Gastroesophageal sphincter (tissue), 3 donors: ENCODE results near the gene CIAO2A.

Experiments used
- EP300 ChIP-seq: sonication (generic); formaldehyde crosslinking; IDR thresholded peaks from one replicate; pipeline ENCODE4 v1.6.1; 2017; ENCODE audit warnings: antibody characterized with exemption, mild to moderate bottlenecking
- POLR2A ChIP-seq, 2 donors: fragments of 450-650 bp; IDR thresholded peaks; one replicate each; pipeline ENCODE4 v1.6.1; 2017; ENCODE audit warnings: antibody characterized with exemption in 2 of 2, mild to moderate bottlenecking in 2 of 2, moderate library complexity in 1 of 2
- POLR2AphosphoS5 ChIP-seq: sonication (generic); formaldehyde crosslinking; IDR thresholded peaks from one replicate; pipeline ENCODE4 v1.6.1; 2017; ENCODE audit warnings: antibody characterized with exemption
- TF ChIP-seq, protein P1 (sequence below), 4 experiments: fragments of 200-600 bp in 2 of 4; fragments of 450-650 bp in 2 of 4; sonication (generic) in 1 of 4; IDR thresholded peaks; one replicate each; pipeline ENCODE4 v1.5.1; 2017 to 2019; ENCODE audit warnings: antibody characterized with exemption in 4 of 4, mild to moderate bottlenecking in 2 of 4, moderate library complexity in 2 of 4

GRCh38 chr15:64137226-64137833 lies 43.7 kb upstream of the CIAO2A start:
- TF ChIP-seq POLR2A (IDR thresholded peaks at IDR 0.05) = no peak
- TF ChIP-seq, protein P1, sequence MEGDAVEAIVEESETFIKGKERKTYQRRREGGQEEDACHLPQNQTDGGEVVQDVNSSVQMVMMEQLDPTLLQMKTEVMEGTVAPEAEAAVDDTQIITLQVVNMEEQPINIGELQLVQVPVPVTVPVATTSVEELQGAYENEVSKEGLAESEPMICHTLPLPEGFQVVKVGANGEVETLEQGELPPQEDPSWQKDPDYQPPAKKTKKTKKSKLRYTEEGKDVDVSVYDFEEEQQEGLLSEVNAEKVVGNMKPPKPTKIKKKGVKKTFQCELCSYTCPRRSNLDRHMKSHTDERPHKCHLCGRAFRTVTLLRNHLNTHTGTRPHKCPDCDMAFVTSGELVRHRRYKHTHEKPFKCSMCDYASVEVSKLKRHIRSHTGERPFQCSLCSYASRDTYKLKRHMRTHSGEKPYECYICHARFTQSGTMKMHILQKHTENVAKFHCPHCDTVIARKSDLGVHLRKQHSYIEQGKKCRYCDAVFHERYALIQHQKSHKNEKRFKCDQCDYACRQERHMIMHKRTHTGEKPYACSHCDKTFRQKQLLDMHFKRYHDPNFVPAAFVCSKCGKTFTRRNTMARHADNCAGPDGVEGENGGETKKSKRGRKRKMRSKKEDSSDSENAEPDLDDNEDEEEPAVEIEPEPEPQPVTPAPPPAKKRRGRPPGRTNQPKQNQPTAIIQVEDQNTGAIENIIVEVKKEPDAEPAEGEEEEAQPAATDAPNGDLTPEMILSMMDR (IDR thresholded peaks at IDR 0.05) = no peak
- TF ChIP-seq POLR2AphosphoS5 = no peak
- TF ChIP-seq EP300 = no peak
